K562 (cell line): Measurements from ENCODE around the gene TMA16. TPM values are rescaled to one million over a fixed set of nuclear protein-coding genes. Genes with fewer than 3 reads are reported as not detected.

ENCODE experiments used
- ATAC-seq: fragments of 200-7000 bp; cut with Tn5 transposase; 3 replicates; pipeline ENCODE4 v1.9.1; 2020; ENCODE audit warnings: moderate library complexity
- BruUV-seq: library from RNA; stranded (reverse); fragments of 400-500 nt; replicated peaks from 2 replicates; lab custom pipeline; 2021; lab: Mats Ljungman, UMichigan
- CTCF ChIA-PET: fragments of 300-600 bp; formaldehyde crosslinking; extraction: SDS; loops from one replicate; lab custom pipeline; 2021; ENCODE audit warnings: low intra/inter-chr PET ratio; lab: Yijun Ruan, JAX
- POLR2A ChIA-PET: fragments of 300-600, 350-650 bp; sonication (Branson Sonifier 250); formaldehyde crosslinking; extraction: SDS; loops from one replicate; lab custom pipeline; 2021; ENCODE audit warnings: antibody characterized with exemption, inconsistent platforms; lab: Yijun Ruan, JAX
- DNase-seq, 4 experiments: peaks; one replicate each; pipeline versions ENCODE4 v3.0.0 to v3.0.0-alpha.2; 2011 to 2018; ENCODE audit warnings: low spot score in 3 of 4, mixed read lengths in 3 of 4; ENCODE audit errors: extremely low read depth in 1 of 4
- FAIRE-seq: peaks from 2 replicates; lab custom pipeline; 2011; peaks lifted over from hg19 to GRCh38; lab: Jason Lieb, UNC
- H2AFZ ChIP-seq: 2 replicates; pipeline ENCODE4 v1.6.0; 2011; ENCODE audit warnings: low read depth, low read length, control low read depth, inconsistent platforms
- H3K27ac ChIP-seq: fragments of 200-600 bp; 3 replicates; pipeline ENCODE4 v1.8.0; 2011; ENCODE audit warnings: low read depth, mild to moderate bottlenecking, control low read depth, inconsistent platforms, low read length, moderate library complexity, mixed read lengths; ENCODE audit errors: extremely low read depth
- H3K27me3 ChIP-seq, 2 experiments: fragments of 300-600 bp in 1 of 2; 2 replicates in 1 of 2; 3 replicates in 1 of 2; pipeline versions ENCODE4 v1.6.0 to v1.8.0; 2011; ENCODE audit warnings: inconsistent platforms in 2 of 2, low read length in 2 of 2, mild to moderate bottlenecking in 1 of 2, mixed read lengths in 1 of 2, moderate library complexity in 1 of 2; ENCODE audit not compliant: control insufficient read depth in 2 of 2, insufficient read depth in 2 of 2
- H3K36me3 ChIP-seq: fragments of 300-600 bp; 3 replicates; pipeline ENCODE4 v1.8.0; 2011; ENCODE audit warnings: mild to moderate bottlenecking, low read length, inconsistent platforms; ENCODE audit not compliant: control insufficient read depth, insufficient read depth
- H3K4me1 ChIP-seq, 2 experiments: fragments of 200-600 bp in 1 of 2; replicated peaks in 1 of 2; 2 replicates in 1 of 2; 3 replicates in 1 of 2; pipeline versions ENCODE4 v1.5.1 to v1.8.0; 2011; ENCODE audit warnings: inconsistent platforms in 2 of 2, low read length in 2 of 2, mild to moderate bottlenecking in 1 of 2, mixed read lengths in 1 of 2, moderate library complexity in 1 of 2; ENCODE audit not compliant: control insufficient read depth in 2 of 2, insufficient read depth in 2 of 2
- H3K4me2 ChIP-seq: 2 replicates; pipeline ENCODE4 v1.6.1; 2011; ENCODE audit warnings: low read length, control low read depth, inconsistent platforms, mixed read lengths; ENCODE audit not compliant: insufficient read depth
- H3K4me3 ChIP-seq: fragments of 200-600 bp; sonication (generic), shearing (Covaris generic); 2 replicates; pipeline ENCODE4 v1.5.1; 2016; ENCODE audit warnings: control low read depth, inconsistent platforms
- H3K79me2 ChIP-seq: fragments of 200-600 bp; 3 replicates; pipeline ENCODE4 v1.8.0; 2011; ENCODE audit warnings: low read length, inconsistent platforms; ENCODE audit not compliant: control insufficient read depth, insufficient read depth
- H3K9ac ChIP-seq, 2 experiments: 2 replicates each; pipeline versions ENCODE4 v1.6.0 to v1.6.1; 2011; ENCODE audit warnings: low read depth in 2 of 2, low read length in 2 of 2, control low read depth in 1 of 2, inconsistent platforms in 1 of 2, mild to moderate bottlenecking in 1 of 2, mixed read lengths in 1 of 2; ENCODE audit not compliant: insufficient read depth in 1 of 2
- H3K9me1 ChIP-seq: one replicate; pipeline ENCODE4 v1.6.0; 2011; ENCODE audit warnings: inconsistent platforms, mild to moderate bottlenecking, low read length, moderate library complexity; ENCODE audit not compliant: control insufficient read depth, insufficient read depth
- H3K9me3 ChIP-seq: replicated peaks from 2 replicates; pipeline ENCODE4 v1.5.1; 2011; ENCODE audit warnings: low read depth, low read length, inconsistent platforms; ENCODE audit not compliant: control insufficient read depth, insufficient read depth
- H4K20me1 ChIP-seq: replicated peaks from 2 replicates; pipeline ENCODE4 v1.6.1; 2011; ENCODE audit warnings: low read length, inconsistent platforms, mixed read lengths; ENCODE audit not compliant: control insufficient read depth, insufficient read depth
- KDM4B ChIP-seq, 2 experiments: fragments of 450-650 bp in 1 of 2; sonication (generic) in 1 of 2; IDR thresholded peaks; 2 replicates each; pipeline ENCODE4 v1.6.1; 2016 to 2017; ENCODE audit warnings: borderline replicate concordance in 2 of 2, antibody characterized with exemption in 1 of 2, low read depth in 1 of 2, mild to moderate bottlenecking in 1 of 2
- MCM3 ChIP-seq: fragments of 450-650 bp; IDR thresholded peaks from 2 replicates; pipeline ENCODE4 v1.6.1; 2016
- MCM7 ChIP-seq, 2 experiments: fragments of 450-650 bp; IDR thresholded peaks; 2 replicates each; pipeline ENCODE4 v1.6.1; 2016 to 2018
- POLR2H ChIP-seq: IDR thresholded peaks from 2 replicates; pipeline ENCODE4 v1.6.1; 2016; ENCODE audit warnings: missing genetic modification characterization, low read depth, mild to moderate bottlenecking, control low read depth, missing compliant biosample characterization, moderate library complexity
- WGBS: fragments of 100-300 bp; shearing (Covaris generic); methylation state at CpG from one replicate; pipeline ENCODE4 v1.1.6; 2016; ENCODE audit warnings: low coverage, mixed read lengths; ENCODE audit not compliant: insufficient coverage; ENCODE audit errors: missing lambda C conversion rate; 5-methylcytosine and 5-hydroxymethylcytosine counted together
- in situ Hi-C: fragments of 300-500 bp; cut with MboI; formaldehyde crosslinking; loops from 4 replicates; pipeline ENCODE4 v1.15.0; 2018; ENCODE audit warnings: inconsistent platforms, mixed read lengths
- intact Hi-C: fragments of 100-400 bp; cut with micrococcal nuclease; formaldehyde crosslinking; loops from 2 replicates; pipeline ENCODE4 v1.14.2; 2022
- polyA plus RNA-seq, 8 experiments: library from polyadenylated mRNA; depleted of rRNA in 4 of 8; stranded (reverse) in 5 of 8; unstranded in 3 of 8; fragments of >200 nt; fragmentation: Nextera tagmentation in 2 of 8; fragmentation: Illumina TruSeq in 1 of 8; extraction: Ambion mirVana in 2 of 8; extraction: Trizol in 1 of 8; gene quantifications; 2 replicates each; pipeline versions ENCODE4 v1.2.1 to v1.2.3, GENCODE V29; 2011 to 2014; ENCODE audit warnings: inconsistent platforms in 1 of 8, missing spikeins in 1 of 8
- total RNA-seq, 7 experiments: library from RNA; depleted of rRNA in 6 of 7; stranded (reverse); fragments of >200 nt in 6 of 7; fragmentation: Illumina TruSeq in 2 of 7; extraction: Trizol in 2 of 7; gene quantifications; 2 replicates each; pipeline versions ENCODE4 v1.2.1 to v1.2.3, GENCODE V29; 2011 to 2021; ENCODE audit warnings: low replicate concordance in 1 of 7
- TF ChIP-seq, protein P1 (sequence below): sonication (generic); formaldehyde crosslinking; IDR thresholded peaks from 2 replicates; pipeline ENCODE4 v1.8.1; 2023; ENCODE audit warnings: mild to moderate bottlenecking, missing genetic modification reagents

Gene TMA16
- total and polyA plus RNA-seq, 9 of the 15 experiments (the other 6 are each of a cell fraction or from before 2014, with no cell fraction given), result 27.7 to 74.8 (median 66.6) TPM

DNA sequence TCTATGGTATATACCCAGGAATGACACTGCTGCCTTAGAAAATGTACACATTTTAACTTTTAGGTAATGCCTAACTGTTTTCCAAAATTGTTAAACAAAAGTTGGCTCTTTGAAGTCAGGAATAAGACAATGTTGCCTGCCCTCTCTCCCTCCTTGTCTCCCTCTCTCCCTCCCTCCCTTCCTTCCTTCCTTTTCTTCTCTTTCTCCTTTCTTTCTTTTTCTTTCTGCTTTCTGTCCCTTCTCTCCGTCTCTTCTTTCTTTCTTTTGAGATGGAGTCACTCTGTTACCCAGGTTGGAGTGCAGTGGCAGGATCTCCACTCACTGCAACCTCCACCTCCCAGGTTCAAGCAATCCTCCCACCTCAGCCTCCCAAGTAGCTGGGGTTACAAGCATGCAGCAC is 4.6 kb upstream of the TMA16 start:
- H3K4me3 ChIP-seq, result no peak overlapping the region
- ChIA-PET POLR2A (no interaction called here), CTCF (no interaction called here)
- H3K4me1 ChIP-seq, result peaks cover 0 to 10% of the 10 kb centered on the region in 2 experiments; a peak in 2 of 5 replicates
- no peaks in the 10 kb centered on the region for H4K20me1 ChIP-seq
- H3K36me3 ChIP-seq, result no peaks in the 10 kb centered on the region
- intact Hi-C loops, result loop anchor here (10.0 kb wide), 2 partner anchors 295 to 325 kb away; partner anchors contain the start of gene NAF1
- in situ Hi-C loops, result no loop called here
- H3K79me2 ChIP-seq, result peaks cover 11% of the 10 kb centered on the region
- TF ChIP-seq POLR2H (tag), result no peak
- TF ChIP-seq, protein P1, sequence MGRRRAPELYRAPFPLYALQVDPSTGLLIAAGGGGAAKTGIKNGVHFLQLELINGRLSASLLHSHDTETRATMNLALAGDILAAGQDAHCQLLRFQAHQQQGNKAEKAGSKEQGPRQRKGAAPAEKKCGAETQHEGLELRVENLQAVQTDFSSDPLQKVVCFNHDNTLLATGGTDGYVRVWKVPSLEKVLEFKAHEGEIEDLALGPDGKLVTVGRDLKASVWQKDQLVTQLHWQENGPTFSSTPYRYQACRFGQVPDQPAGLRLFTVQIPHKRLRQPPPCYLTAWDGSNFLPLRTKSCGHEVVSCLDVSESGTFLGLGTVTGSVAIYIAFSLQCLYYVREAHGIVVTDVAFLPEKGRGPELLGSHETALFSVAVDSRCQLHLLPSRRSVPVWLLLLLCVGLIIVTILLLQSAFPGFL (CRISPR knock-in tag), result no peak
- no peak for TF ChIP-seq KDM4B (IDR thresholded peaks at IDR 0.05; ENCODE audit: borderline replicate concordance in 2 of 2, low read depth in 1 of 2)
- TF ChIP-seq MCM7 (IDR thresholded peaks at IDR 0.05), result 0 out of 4 replicates have a peak, but pooled peaks of 1 of the 2 experiments have one; percentile 92
- TF ChIP-seq MCM3, result peak; percentile 73; the same call in 1 of the 2 replicates
- peak overlapping the region; percentile 39 for H2AFZ ChIP-seq
- DNase-seq, result no peak
- H3K4me2 ChIP-seq, result no peak overlapping the region
- no peak for FAIRE-seq
- WGBS, result 19% methylated on average over 1 of the region's 1 CpG
- H3K9ac ChIP-seq, result no peak overlapping the region
- no peaks in the 10 kb centered on the region for H3K27me3 ChIP-seq
- H3K9me1 ChIP-seq, result no peaks in the 10 kb centered on the region
- H3K9me3 ChIP-seq, result no peaks in the 10 kb centered on the region; the same call in 1 of the 2 replicates
- no peak overlapping the region for H3K27ac ChIP-seq
- no peak for ATAC-seq
- no TSS peak for BruUV-seq
